NCI-H146 treated with DMSO at 0.1 percent for 48 hours (cell line): Measurements from ENCODE around the gene TK1.
A peak's percentile ranks its signal among the peaks of the same experiment; 100 is the strongest.

Experiments used
- DNase-seq: peaks from one replicate; lab custom pipeline; 2025; ENCODE audit not compliant: unreplicated experiment; lab: John Stamatoyannopoulos, UW

The TK1 gene

GRCh38 chr17:78219396-78220150 is 32.7 kb upstream of the TK1 start:
- no peak for DNase-seq

- no peak for DNase-seq
Measured at GRCh38 chr17:78214706-78215061, 27.8 kb upstream of the TK1 start.

GRCh38 chr17:78214016-78214705 is 27.3 kb upstream of the TK1 start, which contains the start of gene BIRC5:
TSS of gene BIRC5 (plus strand) at chr17:78214253. CDS start at chr17:78214317, 64 bp downstream.
- DNase-seq, result peak; percentile 63

- DNase-seq, result peak; percentile 54
Measured at GRCh38 chr17:78211032-78211431, 24.2 kb upstream of the TK1 start.

GRCh38 chr17:78210111-78210510 is 23.3 kb upstream of the TK1 start:
- DNase-seq, result no peak

- DNase-seq, result no peak
Measured at GRCh38 chr17:78208486-78208885, 21.6 kb upstream of the TK1 start.

- no peak for DNase-seq
Measured at GRCh38 chr17:78206298-78206697, 19.4 kb upstream of the TK1 start.

GRCh38 chr17:78205124-78205775 is 18.4 kb upstream of the TK1 start:
- DNase-seq, result no peak

GRCh38 chr17:78204387-78205123 is 17.7 kb upstream of the TK1 start:
- DNase-seq, result no peak

GRCh38 chr17:78202666-78203065 is 15.8 kb upstream of the TK1 start:
- no peak for DNase-seq

GRCh38 chr17:78200451-78200850 is 13.6 kb upstream of the TK1 start:
- no peak for DNase-seq

- peak; percentile 11 for DNase-seq
Measured at GRCh38 chr17:78197147-78197832, 10.4 kb upstream of the TK1 start.

- DNase-seq, result no peak
Measured at GRCh38 chr17:78196716-78197115, 9.9 kb upstream of the TK1 start.

- peak; percentile 14 for DNase-seq
Measured at GRCh38 chr17:78185981-78186691, 716 bp downstream of the TK1 start.

GRCh38 chr17:78184868-78185267 is 2.0 kb downstream of the TK1 start:
- DNase-seq, result no peak

GRCh38 chr17:78184351-78184750 is 2.5 kb downstream of the TK1 start:
- DNase-seq, result no peak

GRCh38 chr17:78183916-78184315 is 2.9 kb downstream of the TK1 start:
- DNase-seq, result no peak

- DNase-seq, result no peak
Measured at GRCh38 chr17:78182504-78182903, 4.3 kb downstream of the TK1 start.

GRCh38 chr17:78180508-78180907 is 6.3 kb downstream of the TK1 start:
- DNase-seq, result no peak

- DNase-seq, result no peak
Measured at GRCh38 chr17:78180083-78180482, 6.8 kb downstream of the TK1 start.
